Karpas-422 (cell line): ENCODE measurements around the gene ATOSA. TPM values are rescaled to one million over a fixed set of nuclear protein-coding genes. Genes with fewer than 3 reads are reported as not detected.

Experiments used
- DNase-seq: peaks from one replicate; pipeline ENCODE4 v3.0.0-alpha.2; 2015
- H2AFZ ChIP-seq: fragments of 200-600 bp; sonication (generic); 2 replicates; pipeline ENCODE4 v1.6.1; 2014; ENCODE audit warnings: antibody characterized with exemption, low read length, mixed read lengths
- H3K27ac ChIP-seq: fragments of 200-600 bp; sonication (generic); 2 replicates; pipeline ENCODE4 v1.5.1; 2014; ENCODE audit warnings: mild to moderate bottlenecking, low read length, moderate library complexity
- H3K27me3 ChIP-seq: fragments of 200-600 bp; sonication (generic); 2 replicates; pipeline ENCODE4 v1.6.1; 2014; ENCODE audit warnings: low read length, mixed read lengths
- H3K36me3 ChIP-seq: fragments of 200-600 bp; sonication (generic); 2 replicates; pipeline ENCODE4 v1.6.1; 2014; ENCODE audit warnings: low read length, mixed read lengths; ENCODE audit not compliant: insufficient read depth
- H3K4me1 ChIP-seq: fragments of 200-600 bp; sonication (generic); 2 replicates; pipeline ENCODE4 v1.6.1; 2014; ENCODE audit warnings: mild to moderate bottlenecking, low read length, mixed read lengths
- H3K4me2 ChIP-seq: fragments of 200-600 bp; sonication (generic); 2 replicates; pipeline ENCODE4 v1.6.1; 2014; ENCODE audit warnings: low read length, low read depth, mild to moderate bottlenecking; ENCODE audit not compliant: poor library complexity, severe bottlenecking
- H3K4me3 ChIP-seq: fragments of 200-600 bp; sonication (generic); 2 replicates; pipeline ENCODE4 v1.5.1; 2014; ENCODE audit warnings: mild to moderate bottlenecking, antibody characterized with exemption, low read length, mixed read lengths
- H3K79me2 ChIP-seq: fragments of 200-600 bp; sonication (generic); 2 replicates; pipeline ENCODE4 v1.6.1; 2014; ENCODE audit warnings: mild to moderate bottlenecking, low read length, mixed read lengths
- H3K9ac ChIP-seq: fragments of 200-600 bp; sonication (generic); 2 replicates; pipeline ENCODE4 v1.6.0; 2014; ENCODE audit warnings: low read length
- H3K9me2 ChIP-seq: fragments of 200-600 bp; sonication (generic), shearing (Covaris generic); replicated peaks from 2 replicates; pipeline ENCODE4 v1.6.0; 2014; ENCODE audit warnings: mild to moderate bottlenecking, low read length, moderate library complexity; ENCODE audit not compliant: insufficient read depth
- H3K9me3 ChIP-seq: fragments of 300-700, 200-600 bp; sonication (generic); 2 replicates; pipeline ENCODE4 v1.6.1; 2014; ENCODE audit warnings: low read length, mixed read lengths
- H4K20me1 ChIP-seq: fragments of 200-600 bp; sonication (generic); 2 replicates; pipeline ENCODE4 v1.6.1; 2014; ENCODE audit warnings: mild to moderate bottlenecking, antibody characterized with exemption, low read length, low read depth; ENCODE audit not compliant: insufficient read depth
- total RNA-seq: library from RNA; depleted of rRNA; stranded (reverse); fragments of >200 nt; shearing (Covaris generic); gene quantifications from 2 replicates; pipeline ENCODE4 v1.2.3, GENCODE V29; 2014; ENCODE audit warnings: low replicate concordance

Gene ATOSA
- total RNA-seq, 1 experiment from 2014 or later, result 255 TPM

DNA sequence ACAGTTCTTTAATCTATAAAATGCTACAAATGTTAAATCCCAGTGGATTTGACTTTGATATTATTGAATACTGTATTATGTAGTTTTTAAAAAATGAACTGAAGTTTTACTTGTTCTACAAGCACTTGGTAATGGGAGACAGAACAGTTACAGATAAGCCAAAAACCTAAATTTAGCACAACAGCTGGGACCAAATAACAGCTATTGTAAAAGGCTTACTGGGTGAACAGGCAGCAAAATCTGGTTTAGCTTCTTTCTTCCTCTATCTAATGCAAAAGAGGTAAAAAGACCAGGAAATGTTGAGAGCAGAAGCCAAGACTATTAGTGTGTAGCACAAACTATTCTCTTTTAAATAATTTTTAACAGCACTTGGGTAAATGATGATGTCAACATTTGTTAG, 1.6 kb upstream of the ATOSA start:
- Histone ChIP-seq H4K20me1 (no peaks in the 10 kb centered on the region; the same call in 1 of the 2 replicates), H3K4me3 (peak overlapping the region; percentile 83), H3K27ac (peak overlapping the region; percentile 100), H3K9me3 (no peaks in the 10 kb centered on the region), H3K4me1 (peaks cover 86% of the 10 kb centered on the region), H3K27me3 (no peaks in the 10 kb centered on the region), H2AFZ (no peak overlapping the region), H3K4me2 (peak overlapping the region; percentile 95), H3K9ac (peak overlapping the region; percentile 91), H3K79me2 (peaks cover 46% of the 10 kb centered on the region), H3K9me2 (no peaks in the 10 kb centered on the region), H3K36me3 (peaks cover 21% of the 10 kb centered on the region)
- peak; percentile 92 for DNase-seq

DNA sequence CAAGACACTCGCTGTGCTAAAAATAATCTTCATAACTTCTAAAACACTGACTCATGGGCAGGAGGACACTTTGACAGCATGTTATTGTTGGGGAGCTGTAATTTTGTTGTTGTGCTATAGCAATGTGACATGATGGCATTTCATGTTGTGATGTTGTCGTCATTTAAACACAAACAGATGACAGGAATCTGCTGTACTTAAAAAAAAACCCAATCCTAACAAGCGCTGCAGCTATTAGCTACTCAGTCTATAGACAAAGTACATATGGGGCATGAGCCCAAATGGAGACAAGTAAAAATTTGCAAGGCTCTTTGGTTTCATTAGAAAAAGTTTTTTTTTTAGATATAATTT, 828 bp upstream of the ATOSA start:
- peaks cover 20% of the 10 kb centered on the region for H3K36me3 ChIP-seq
- DNase-seq, result peak; percentile 87
- no peaks in the 10 kb centered on the region for H3K27me3 ChIP-seq
- no peaks in the 10 kb centered on the region for H3K9me2 ChIP-seq
- H3K4me3 ChIP-seq, result peak overlapping the region; percentile 83
- no peaks in the 10 kb centered on the region for H3K9me3 ChIP-seq
- no peaks in the 10 kb centered on the region; the same call in 1 of the 2 replicates for H4K20me1 ChIP-seq
- H3K4me2 ChIP-seq, result peak overlapping the region; percentile 95
- no peak overlapping the region for H2AFZ ChIP-seq
- peak overlapping the region; percentile 91 for H3K9ac ChIP-seq
- peak overlapping the region; percentile 100 for H3K27ac ChIP-seq
- peaks cover 86% of the 10 kb centered on the region for H3K4me1 ChIP-seq
- H3K79me2 ChIP-seq, result peaks cover 48% of the 10 kb centered on the region

DNA sequence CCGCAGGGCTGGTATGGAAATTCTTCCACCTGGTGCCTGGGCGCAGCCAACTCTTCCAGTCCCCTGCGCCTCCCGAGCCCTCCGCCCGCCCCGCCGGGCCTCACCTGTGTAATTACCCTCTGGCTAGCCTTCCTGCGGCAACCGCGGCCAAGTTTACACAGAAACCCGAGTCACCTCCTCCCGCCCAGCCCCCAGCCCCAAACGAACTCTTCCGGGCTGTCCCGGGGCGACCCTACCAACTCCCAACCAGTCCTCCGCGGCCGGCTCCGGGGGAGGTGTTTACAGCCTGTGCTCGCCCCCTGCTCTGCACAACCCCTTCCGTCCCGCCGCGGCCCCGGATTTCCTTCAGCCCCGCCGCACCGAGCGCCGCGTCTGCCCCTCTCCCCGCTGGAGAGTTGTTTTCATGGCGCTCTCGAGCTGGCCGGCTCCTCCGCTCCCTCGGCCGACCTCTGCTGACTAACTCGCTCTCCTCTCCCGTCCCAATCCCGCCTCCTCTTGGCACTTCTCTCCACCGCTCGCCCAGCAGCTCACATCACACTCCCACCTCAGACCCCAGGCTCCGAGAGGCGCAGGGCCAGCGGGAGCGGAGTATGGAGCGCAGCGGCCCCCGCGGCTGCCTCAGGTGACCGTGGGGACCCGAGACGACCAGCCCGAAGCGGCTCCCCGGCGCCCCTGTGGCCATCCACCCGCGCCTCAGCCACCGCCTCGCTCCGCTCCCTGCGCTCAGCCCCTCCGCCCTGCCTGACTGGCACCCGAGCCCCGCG, 538 bp downstream of the ATOSA start:
- no peaks in the 10 kb centered on the region; the same call in 1 of the 2 replicates for H4K20me1 ChIP-seq
- peak overlapping the region; percentile 91 for H3K9ac ChIP-seq
- no peaks in the 10 kb centered on the region for H3K27me3 ChIP-seq
- H3K9me2 ChIP-seq, result no peaks in the 10 kb centered on the region
- peak overlapping the region; percentile 100 for H3K27ac ChIP-seq
- H3K4me2 ChIP-seq, result peak overlapping the region; percentile 95
- peaks cover 56% of the 10 kb centered on the region for H3K79me2 ChIP-seq
- peak overlapping the region; percentile 83 for H3K4me3 ChIP-seq
- H3K9me3 ChIP-seq, result no peaks in the 10 kb centered on the region
- H2AFZ ChIP-seq, result no peak overlapping the region
- H3K4me1 ChIP-seq, result peaks cover 86% of the 10 kb centered on the region
- H3K36me3 ChIP-seq, result peaks cover 25% of the 10 kb centered on the region
- DNase-seq, result peak; percentile 78

GRCh38 chr15:52677593-52678467, 1.4 kb downstream of the ATOSA start:
- peak; percentile 89 for DNase-seq
- Histone ChIP-seq H3K4me2 (peak overlapping the region; percentile 95), H3K4me1 (peaks cover 86% of the 10 kb centered on the region), H3K9ac (peak overlapping the region; percentile 91), H2AFZ (no peak overlapping the region), H3K79me2 (peaks cover 64% of the 10 kb centered on the region), H3K27me3 (no peaks in the 10 kb centered on the region), H3K27ac (peak overlapping the region; percentile 100), H3K36me3 (peaks cover 33% of the 10 kb centered on the region), H3K4me3 (peak overlapping the region; percentile 83), H3K9me2 (no peaks in the 10 kb centered on the region), H4K20me1 (peaks cover 5% of the 10 kb centered on the region; the same call in 1 of the 2 replicates), H3K9me3 (no peaks in the 10 kb centered on the region)

DNA sequence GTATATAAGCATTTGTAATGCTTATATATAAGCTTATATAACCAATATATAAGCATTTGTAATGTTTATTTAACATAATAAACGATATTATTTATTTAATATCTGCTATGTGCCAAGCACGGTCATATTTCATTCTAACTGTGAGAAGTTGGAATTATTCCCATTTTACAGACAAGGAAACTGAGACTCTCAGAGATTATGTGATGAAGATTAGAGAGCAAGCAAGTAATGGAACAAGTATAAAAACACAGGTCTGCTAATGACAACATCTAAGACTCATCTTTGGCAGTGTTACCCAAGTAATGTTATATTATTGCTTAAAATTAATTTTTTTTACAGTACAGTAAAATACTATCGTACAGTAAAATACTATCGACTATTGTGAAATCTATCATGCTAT, 4.4 kb downstream of the ATOSA start:
- Histone ChIP-seq H3K4me2 (peak overlapping the region; percentile 95), H3K4me3 (peak overlapping the region; percentile 6; the same call in 1 of the 2 replicates), H3K27me3 (no peaks in the 10 kb centered on the region), H2AFZ (no peak overlapping the region), H3K4me1 (peaks cover 82% of the 10 kb centered on the region), H3K79me2 (peaks cover 89% of the 10 kb centered on the region), H3K27ac (peak overlapping the region; percentile 54), H3K9ac (no peak overlapping the region), H3K9me2 (no peaks in the 10 kb centered on the region), H3K36me3 (peaks cover 61% of the 10 kb centered on the region), H3K9me3 (no peaks in the 10 kb centered on the region), H4K20me1 (peaks cover 12% of the 10 kb centered on the region; the same call in 1 of the 2 replicates)
- no peak for DNase-seq

GRCh38 chr15:52673734-52674133, 5.5 kb downstream of the ATOSA start:
- peak overlapping the region; percentile 54 for H3K27ac ChIP-seq
- no peak for DNase-seq
- peaks cover 98% of the 10 kb centered on the region for H3K79me2 ChIP-seq
- no peaks in the 10 kb centered on the region for H3K9me3 ChIP-seq
- H4K20me1 ChIP-seq, result peaks cover 12% of the 10 kb centered on the region; the same call in 1 of the 2 replicates
- peaks cover 88% of the 10 kb centered on the region for H3K4me1 ChIP-seq
- no peak overlapping the region for H2AFZ ChIP-seq
- no peaks in the 10 kb centered on the region for H3K9me2 ChIP-seq
- H3K36me3 ChIP-seq, result peaks cover 69% of the 10 kb centered on the region
- H3K4me2 ChIP-seq, result peak overlapping the region; percentile 95
- no peak overlapping the region for H3K4me3 ChIP-seq
- no peaks in the 10 kb centered on the region for H3K27me3 ChIP-seq
- H3K9ac ChIP-seq, result no peak overlapping the region

DNA sequence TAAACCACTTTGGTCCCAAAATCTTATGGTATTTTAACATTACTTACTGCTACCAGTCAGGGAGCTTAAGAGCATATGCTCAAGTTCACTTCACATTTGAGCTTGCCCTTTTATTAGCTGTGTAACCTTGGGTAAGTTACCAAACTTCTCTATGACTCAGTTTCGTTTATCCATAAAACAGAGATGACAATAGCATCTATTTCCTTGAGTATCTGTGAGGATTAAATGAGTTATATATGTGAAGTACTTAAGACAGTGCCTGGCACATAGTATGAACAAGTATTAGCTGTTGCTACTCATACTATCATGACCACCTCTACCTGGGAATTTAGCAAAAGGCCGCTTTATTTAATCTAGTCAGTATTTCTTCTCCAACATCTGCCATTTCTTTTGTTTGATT, 5.9 kb downstream of the ATOSA start:
- H3K79me2 ChIP-seq, result peaks cover 96% of the 10 kb centered on the region

GRCh38 chr15:52672661-52673060, 6.5 kb downstream of the ATOSA start:
- Histone ChIP-seq H4K20me1 (peaks cover 12% of the 10 kb centered on the region; the same call in 1 of the 2 replicates), H3K36me3 (peaks cover 76% of the 10 kb centered on the region), H3K4me3 (no peak overlapping the region), H2AFZ (no peak overlapping the region), H3K9me2 (no peaks in the 10 kb centered on the region), H3K9me3 (no peaks in the 10 kb centered on the region), H3K9ac (no peak overlapping the region), H3K4me2 (peak overlapping the region; percentile 5), H3K27ac (peak overlapping the region; percentile 54), H3K79me2 (peaks cover 98% of the 10 kb centered on the region), H3K4me1 (peaks cover 87% of the 10 kb centered on the region), H3K27me3 (no peaks in the 10 kb centered on the region)
- no peak for DNase-seq

More for the DNA sequence above, 5.9 kb downstream of the ATOSA start:
- no peaks in the 10 kb centered on the region for H3K9me3 ChIP-seq
- H4K20me1 ChIP-seq, result peaks cover 12% of the 10 kb centered on the region; the same call in 1 of the 2 replicates
- no peak overlapping the region for H3K4me3 ChIP-seq
- H2AFZ ChIP-seq, result no peak overlapping the region
- H3K4me1 ChIP-seq, result peaks cover 88% of the 10 kb centered on the region
- peak overlapping the region; percentile 54 for H3K27ac ChIP-seq
- no peaks in the 10 kb centered on the region for H3K27me3 ChIP-seq
- H3K9ac ChIP-seq, result no peak overlapping the region
- peak overlapping the region; percentile 95 for H3K4me2 ChIP-seq
- peaks cover 70% of the 10 kb centered on the region for H3K36me3 ChIP-seq
- no peak for DNase-seq
- no peaks in the 10 kb centered on the region for H3K9me2 ChIP-seq
